Measurements from ENCODE around the gene TAF1D. TPM values are rescaled to one million over a fixed set of nuclear protein-coding genes. Genes with fewer than 3 reads are reported as not detected.
A peak's percentile ranks its signal among the peaks of the same experiment; 100 is the strongest.
"Not testable (repeated sequence)": the region's sequence is repeated elsewhere in the genome, so short reads cannot be mapped to it uniquely, and the experiment has no call there.

TAF1D gene
- total RNA-seq, 1 donor from 2014 or later = 151 TPM

DNA sequence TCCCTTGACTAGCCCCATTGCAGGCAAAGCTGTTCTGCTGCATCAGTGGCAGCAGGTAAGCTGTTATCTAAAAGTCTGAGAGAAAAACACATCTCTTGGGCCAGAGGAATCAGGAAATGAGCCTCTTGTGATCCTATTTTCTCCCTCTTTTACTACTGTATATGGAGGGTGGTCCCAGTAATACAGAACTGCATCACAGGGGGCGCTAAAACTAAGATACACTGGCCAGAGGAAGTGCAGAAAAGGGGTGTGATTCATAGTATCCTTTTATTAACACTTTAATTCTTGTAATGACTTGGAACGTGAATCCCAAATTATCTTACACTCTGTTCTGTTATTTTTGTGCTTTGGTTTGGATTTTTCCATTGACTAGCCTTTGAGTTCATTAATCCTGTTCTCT is 34.0 kb upstream of the TAF1D start:
- Mint-ChIP-seq H3K9me3 (no peaks in the 10 kb centered on the region), H3K4me1 (peaks cover 3% of the 10 kb centered on the region), H3K4me3 (no peak overlapping the region), H3K27ac (ENCODE audit: unreplicated experiment) (no peak overlapping the region), H3K27me3 (ENCODE audit: low read depth) (no peaks in the 10 kb centered on the region), H3K36me3 (ENCODE audit: low read depth) (peaks cover 5% of the 10 kb centered on the region)
- DNase-seq (ENCODE audit: low read depth, low spot score) = peak; percentile 44
- peak; percentile 50 for TF ChIP-seq CTCF (conservative IDR thresholded peaks at IDR 0.05)

DNA sequence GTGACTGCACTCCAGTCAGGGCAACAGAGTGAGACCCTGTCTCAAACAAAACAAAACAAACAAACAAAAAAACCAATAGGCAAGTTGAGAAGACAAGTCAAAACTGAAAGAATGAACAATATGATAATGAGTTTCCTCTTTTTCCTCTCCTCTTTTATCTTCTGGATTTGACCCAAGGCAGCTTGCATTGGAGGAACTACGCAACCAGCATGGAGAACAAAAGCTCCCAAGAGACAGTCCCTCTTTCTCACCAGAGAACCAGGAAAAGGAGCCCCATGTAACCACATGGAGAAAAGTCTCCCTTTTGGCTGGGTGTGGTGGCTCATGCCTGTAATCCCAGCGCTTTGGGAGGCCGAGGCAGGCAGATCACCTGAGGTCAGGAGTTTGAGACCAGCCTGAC is 33.3 kb upstream of the TAF1D start:
- not testable (repeated sequence) for H3K27ac Mint-ChIP-seq (ENCODE audit: unreplicated experiment); H3K4me1 Mint-ChIP-seq; H3K27me3 Mint-ChIP-seq (ENCODE audit: low read depth); H3K36me3 Mint-ChIP-seq (ENCODE audit: low read depth); H3K9me3 Mint-ChIP-seq; DNase-seq (ENCODE audit: low read depth, low spot score); H3K4me3 Mint-ChIP-seq

DNA sequence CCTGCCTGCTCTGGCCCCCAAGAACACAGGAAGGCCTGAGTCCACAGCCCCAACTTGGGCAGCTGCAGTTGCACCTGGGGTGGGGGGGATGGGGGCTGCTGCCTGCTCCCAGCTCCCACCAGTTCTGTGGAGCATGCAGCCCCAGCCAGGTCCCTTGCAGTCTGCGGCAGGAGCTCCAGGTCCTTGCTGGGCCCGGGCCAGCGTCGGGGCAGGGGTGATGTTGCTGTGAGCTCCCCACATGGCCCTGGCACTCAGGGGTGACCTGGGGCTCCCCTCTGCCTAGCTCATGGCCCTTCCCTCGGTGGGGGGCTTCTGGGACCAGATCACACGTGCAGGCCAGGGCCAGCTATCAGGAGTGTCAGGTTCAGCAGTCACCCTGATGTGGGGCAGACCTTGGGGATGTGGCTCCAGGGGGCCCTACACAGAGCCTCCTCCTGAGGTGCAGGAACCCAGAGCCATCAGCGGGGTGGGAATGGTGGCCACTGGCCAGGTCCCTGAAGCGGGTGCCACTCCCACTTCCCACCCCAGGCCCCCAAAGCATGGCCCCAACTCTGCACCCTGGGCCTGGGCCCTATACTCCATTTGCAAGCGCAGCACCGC is 32.4 kb upstream of the TAF1D start:
- no peak for TF ChIP-seq CTCF (conservative IDR thresholded peaks at IDR 0.05)
- peaks cover 3% of the 10 kb centered on the region for H3K4me1 Mint-ChIP-seq
- H3K9me3 Mint-ChIP-seq = no peaks in the 10 kb centered on the region
- no peak overlapping the region for H3K27ac Mint-ChIP-seq (ENCODE audit: unreplicated experiment)
- DNase-seq (ENCODE audit: low read depth, low spot score) = no peak
- peaks cover 5% of the 10 kb centered on the region for H3K36me3 Mint-ChIP-seq (ENCODE audit: low read depth)
- H3K27me3 Mint-ChIP-seq (ENCODE audit: low read depth) = no peaks in the 10 kb centered on the region
- H3K4me3 Mint-ChIP-seq = no peak overlapping the region

- H3K9me3 Mint-ChIP-seq = no peaks in the 10 kb centered on the region
- H3K27ac Mint-ChIP-seq (ENCODE audit: unreplicated experiment) = no peak overlapping the region
- no peak for TF ChIP-seq CTCF (conservative IDR thresholded peaks at IDR 0.05)
- H3K36me3 Mint-ChIP-seq (ENCODE audit: low read depth) = peaks cover 5% of the 10 kb centered on the region
- H3K4me1 Mint-ChIP-seq = peaks cover 3% of the 10 kb centered on the region
- H3K4me3 Mint-ChIP-seq = no peak overlapping the region
- H3K27me3 Mint-ChIP-seq (ENCODE audit: low read depth) = no peaks in the 10 kb centered on the region
- no peak for DNase-seq (ENCODE audit: low read depth, low spot score)
Measured at GRCh38 chr11:93773045-93773477, 31.8 kb upstream of the TAF1D start.

GRCh38 chr11:93772123-93772522 is 30.8 kb upstream of the TAF1D start:
- Mint-ChIP-seq H3K27ac (ENCODE audit: unreplicated experiment) (no peak overlapping the region), H3K4me3 (no peak overlapping the region), H3K27me3 (ENCODE audit: low read depth) (no peaks in the 10 kb centered on the region), H3K9me3 (no peaks in the 10 kb centered on the region), H3K36me3 (ENCODE audit: low read depth) (peaks cover 2% of the 10 kb centered on the region), H3K4me1 (peaks cover 3% of the 10 kb centered on the region)
- TF ChIP-seq CTCF (conservative IDR thresholded peaks at IDR 0.05) = no peak
- no peak for DNase-seq (ENCODE audit: low read depth, low spot score)

DNA sequence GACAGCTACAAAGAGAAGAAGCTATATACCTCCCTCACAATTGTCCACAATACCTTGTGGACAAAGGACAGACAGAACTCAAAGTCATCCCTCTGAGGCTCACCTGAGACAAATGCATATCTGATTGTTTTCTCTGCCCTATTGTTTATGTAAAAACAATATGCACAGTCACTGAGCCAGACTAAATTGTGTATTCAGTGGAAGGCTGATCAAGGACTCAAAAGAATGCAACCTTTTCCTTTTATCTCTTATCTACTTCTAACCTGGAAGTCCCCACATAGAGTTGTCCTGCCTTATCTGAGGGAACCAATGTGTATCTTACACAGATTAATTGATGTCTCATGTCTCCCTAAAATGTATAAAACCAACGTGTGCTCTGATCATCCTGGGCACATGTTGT is 28.9 kb upstream of the TAF1D start:
- Mint-ChIP-seq H3K27me3 (ENCODE audit: low read depth) (no peaks in the 10 kb centered on the region), H3K4me1 (peaks cover 2% of the 10 kb centered on the region), H3K36me3 (ENCODE audit: low read depth) (no peaks in the 10 kb centered on the region), H3K9me3 (no peaks in the 10 kb centered on the region), H3K27ac (ENCODE audit: unreplicated experiment) (no peak overlapping the region), H3K4me3 (no peak overlapping the region)
- no peak for DNase-seq (ENCODE audit: low read depth, low spot score)
- no peak for TF ChIP-seq CTCF (conservative IDR thresholded peaks at IDR 0.05)
